ENCODE data around the gene CNNM3.
"Not testable (repeated sequence)": the region's sequence is repeated elsewhere in the genome, so short reads cannot be mapped to it uniquely, and the experiment has no call there.

Gene CNNM3

DNA sequence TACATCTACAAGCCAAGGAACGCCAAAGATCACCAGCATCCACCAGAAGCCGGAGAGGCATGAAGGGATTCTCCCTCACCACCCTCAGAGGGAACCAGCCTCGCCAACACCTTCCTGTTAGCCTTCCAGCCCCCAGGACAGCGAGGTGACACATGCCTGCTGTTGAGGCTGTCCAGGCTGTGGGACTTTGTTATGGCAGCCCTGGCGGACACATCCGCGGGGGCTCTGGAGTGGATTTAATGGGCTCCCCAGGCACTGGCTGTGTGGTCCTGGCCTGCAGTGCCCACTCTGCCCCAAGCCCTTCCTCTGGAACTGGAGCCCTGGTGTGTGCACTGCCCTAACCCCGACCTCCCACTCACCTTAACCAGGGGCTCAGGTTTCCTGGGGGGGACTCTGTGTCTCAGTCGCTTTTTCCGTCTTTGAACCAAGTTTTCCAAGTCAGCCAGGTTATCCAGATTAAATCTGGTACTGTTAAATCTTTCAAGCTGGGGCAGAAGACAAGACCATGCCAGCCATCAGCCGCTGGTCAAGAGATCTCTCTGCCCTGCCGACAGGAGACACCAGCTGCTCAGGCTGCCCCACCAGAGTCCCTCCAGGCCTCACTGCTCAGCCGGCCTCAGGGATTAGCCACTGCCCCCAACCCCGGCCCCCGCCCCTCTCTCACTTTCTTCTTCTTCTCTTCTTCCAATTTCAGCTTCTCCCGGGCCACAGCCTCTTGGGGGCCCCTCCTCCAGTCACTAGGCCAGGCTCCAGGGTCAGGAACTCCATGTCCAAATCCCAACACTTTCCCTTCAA, 25.8 kb downstream of the CNNM3 start:
- no peak for DNase-seq

DNA sequence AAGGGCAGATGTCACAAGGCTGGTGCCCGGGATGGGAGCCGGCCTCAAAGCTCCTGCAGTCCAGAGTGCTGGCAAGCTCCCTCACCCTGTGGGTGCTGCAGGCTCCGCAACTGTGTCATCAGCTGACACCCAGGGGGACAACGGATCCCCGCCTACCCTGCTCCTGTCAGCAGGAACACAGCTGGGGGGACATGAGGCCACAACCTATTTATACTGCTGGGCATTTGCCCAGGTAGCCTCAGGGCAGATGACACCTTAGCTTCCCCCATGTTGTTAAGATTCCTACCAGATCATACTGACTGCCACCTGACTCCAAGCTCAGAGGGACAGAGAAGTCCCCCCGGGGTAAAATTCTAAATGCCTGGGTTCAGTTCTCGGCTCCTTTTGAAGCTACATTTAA, 26.5 kb downstream of the CNNM3 start:
- no peak for DNase-seq

DNA sequence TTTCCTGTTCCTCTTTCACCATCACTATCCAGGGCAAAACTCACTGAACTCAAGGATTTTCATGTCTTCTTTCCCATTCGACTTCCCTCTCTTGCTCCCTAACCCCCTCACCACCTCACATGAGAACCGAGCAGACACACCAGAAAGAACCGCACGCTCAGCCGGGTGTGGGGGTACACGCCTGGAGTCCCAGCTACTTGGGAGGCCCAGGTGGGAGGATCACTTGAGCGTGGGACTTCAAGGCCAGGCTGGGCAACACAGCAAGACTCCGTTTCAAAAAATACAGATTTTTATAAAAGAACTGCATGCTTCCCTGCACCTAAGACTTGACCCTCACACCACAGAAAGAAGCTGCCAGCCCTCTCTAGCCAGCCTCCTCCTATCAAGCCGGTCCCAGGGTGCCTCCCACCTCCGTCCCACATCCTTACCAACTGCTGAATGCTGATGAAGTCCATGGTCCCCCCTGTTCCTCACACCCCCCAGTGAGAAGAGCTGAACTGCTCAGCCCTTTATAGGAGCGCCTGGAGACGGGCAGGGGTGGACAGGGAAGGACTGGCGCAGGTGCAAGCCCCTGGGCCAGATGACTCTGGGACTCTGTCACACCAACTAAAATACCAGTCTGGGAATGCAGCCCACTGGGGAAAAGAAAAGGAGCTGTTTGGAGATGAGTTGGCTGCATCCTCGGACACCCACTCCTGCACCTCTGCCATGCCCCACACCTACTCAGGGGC, 27.6 kb downstream of the CNNM3 start, which contains the start of gene ANKRD23:
TSS of gene ANKRD23 (minus strand) at position 484 of the 731 bp plus-strand sequence. CDS start at position 455, 29 bp downstream.
- DNase-seq = no peak

DNA sequence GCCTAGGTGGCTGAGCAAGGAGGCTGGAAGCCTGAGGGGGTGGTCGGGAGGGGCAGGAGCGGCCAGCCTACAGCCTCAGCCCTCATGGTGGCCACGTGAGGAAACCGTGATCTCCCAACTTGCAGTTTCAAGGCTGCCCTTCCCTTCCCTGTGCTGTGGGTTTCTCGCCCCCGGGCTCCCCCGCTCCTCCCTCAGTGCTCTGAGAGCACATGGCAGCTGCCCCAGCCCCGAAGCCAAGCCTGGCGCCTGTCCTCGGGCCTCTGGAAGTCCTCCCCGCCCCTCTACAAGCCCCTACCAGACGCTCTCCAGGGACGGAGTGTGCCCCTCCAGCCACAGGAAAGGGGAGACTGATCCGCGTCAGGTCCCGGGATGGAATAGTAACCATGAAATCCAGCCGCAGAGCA, 28.3 kb downstream of the CNNM3 start:
- no peak for DNase-seq

DNA sequence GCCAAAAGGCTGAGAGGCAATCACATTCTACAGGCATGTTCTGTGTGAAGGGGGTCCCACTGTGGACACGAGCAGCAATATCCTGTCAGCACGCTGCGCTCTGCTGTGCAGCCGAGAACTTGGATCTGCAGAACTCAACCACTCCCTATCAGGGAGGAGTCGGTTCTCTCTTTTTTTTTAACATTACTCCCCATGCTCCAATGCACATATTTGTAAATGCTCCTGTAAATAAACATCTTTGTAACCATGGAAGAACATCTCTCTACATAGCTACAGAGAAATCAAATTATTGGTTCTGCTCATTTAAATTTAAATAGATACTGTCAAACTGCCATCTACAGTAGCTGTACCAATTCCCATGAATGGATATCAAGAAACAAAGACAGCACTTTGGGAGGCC, 30.8 kb downstream of the CNNM3 start:
- no peak for DNase-seq

DNA sequence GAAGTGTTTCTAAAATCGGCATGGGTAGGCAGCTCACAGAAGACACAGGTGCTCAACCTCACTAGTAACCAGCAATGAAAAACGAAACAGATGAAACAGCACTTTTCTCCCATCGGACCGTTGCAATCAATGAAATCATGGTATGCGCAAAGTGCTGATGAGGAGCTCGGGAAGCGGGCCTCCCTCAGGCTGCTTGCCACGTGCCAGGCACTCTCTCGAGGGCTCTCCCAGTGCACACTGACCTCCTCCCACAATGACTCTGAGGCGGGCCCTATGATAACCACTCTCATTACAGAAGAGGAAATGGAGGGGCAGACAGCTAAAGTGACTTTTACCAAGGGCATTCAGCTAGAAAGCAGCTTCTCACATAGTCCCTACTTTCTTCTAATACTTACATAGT, 31.5 kb downstream of the CNNM3 start:
- no peak for DNase-seq

DNA sequence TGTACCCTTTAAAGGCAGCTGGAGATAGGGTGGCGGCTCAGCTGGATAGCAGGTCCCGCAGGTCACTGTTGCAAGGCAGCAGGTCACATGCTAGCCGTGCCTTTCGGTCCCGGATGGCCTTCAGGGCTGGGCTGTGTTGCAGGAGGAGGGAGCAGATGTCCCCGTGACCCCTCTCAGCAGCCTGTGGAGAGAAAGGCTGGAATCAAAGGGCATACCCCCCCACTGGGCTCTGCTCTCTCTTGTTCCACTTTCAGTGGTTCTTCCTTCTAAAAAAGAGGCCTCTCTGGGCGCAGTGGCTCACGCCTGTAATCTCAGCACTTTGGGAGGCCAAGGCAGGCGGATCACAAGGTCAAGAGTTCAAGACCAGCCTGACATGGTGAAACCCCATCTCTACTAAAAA, 32.2 kb downstream of the CNNM3 start:
- DNase-seq = no peak

DNA sequence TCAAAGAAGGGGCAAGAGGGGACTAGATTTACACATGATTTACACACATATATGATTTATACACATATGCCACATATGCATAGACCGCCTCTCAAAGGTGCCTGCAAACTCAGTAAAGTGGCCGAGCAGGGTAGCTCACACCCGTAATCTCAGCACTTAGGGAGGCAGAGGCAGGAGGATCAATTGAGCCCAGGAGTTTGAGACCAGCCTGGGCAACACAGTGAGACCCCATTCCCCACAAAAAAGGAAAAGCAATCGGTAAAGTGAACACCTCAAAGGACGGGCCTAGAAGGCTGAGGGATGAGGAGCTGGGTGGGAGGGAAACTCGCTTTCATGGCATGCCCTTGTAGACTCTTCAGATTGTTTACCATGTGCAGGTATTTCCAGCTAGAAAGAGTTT, 36.6 kb downstream of the CNNM3 start:
- DNase-seq = no peak

DNA sequence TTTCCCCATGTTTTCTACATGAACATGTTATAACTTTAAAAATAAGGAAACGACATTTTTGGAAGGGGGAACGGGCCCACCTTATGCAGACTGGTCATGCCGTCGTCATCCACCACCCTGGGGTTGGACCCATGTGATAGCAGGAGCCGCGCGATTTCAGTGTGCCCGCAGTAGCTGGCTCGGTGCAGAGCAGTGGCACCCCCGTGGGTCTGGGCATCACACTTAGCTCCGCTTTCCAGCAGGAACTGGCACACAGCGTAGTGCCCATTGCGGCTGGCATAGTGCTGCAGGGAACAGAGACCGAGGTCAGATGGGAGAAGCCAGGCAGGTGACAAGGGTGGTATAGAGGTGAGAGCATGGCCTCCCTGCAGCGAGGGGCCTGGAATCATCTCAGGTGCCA, 37.3 kb downstream of the CNNM3 start:
- no peak for DNase-seq

DNA sequence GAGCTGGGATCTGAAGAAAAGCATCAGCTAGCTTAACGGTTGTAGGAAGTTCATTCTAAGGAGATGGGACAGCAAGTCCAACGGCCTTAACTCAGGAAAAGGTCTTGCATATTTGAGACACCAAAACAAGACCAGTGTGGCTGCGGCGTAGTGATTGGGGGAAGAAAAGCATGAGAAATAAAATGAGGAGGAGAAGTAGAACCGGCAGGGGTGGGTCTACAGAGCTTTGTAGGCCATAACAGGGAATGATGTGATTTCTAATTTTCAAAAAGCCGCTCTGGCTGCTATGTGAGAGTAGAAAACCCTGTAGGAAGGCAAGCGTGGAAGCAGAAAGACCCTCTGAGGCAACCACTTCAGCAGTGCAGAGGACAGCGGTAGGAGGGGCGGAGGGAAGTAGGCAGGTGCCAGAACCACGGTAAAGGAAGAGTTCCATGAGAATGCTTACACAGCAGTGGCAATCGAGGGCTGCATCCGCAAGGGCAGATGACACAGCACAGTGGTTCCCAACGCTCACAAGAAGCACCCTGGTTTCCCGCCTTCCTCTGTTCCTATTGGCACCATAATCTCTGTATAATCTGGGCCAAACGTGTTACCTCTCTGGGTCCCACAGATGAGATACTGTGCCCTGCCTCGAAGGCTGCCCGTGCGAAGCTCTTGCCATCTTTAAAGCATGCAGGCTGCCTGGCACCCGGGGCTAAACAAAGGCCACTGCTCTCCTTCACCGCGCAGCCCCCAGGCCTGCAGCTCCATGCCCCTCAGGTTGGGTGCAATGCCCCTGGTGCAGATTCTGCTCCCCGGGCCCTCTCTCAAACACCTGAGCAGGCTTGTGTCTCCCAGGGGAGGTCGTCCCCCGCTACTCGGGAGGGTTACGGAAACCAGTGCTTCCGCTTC, 41.0 kb downstream of the CNNM3 start:
- no peak for DNase-seq

DNA sequence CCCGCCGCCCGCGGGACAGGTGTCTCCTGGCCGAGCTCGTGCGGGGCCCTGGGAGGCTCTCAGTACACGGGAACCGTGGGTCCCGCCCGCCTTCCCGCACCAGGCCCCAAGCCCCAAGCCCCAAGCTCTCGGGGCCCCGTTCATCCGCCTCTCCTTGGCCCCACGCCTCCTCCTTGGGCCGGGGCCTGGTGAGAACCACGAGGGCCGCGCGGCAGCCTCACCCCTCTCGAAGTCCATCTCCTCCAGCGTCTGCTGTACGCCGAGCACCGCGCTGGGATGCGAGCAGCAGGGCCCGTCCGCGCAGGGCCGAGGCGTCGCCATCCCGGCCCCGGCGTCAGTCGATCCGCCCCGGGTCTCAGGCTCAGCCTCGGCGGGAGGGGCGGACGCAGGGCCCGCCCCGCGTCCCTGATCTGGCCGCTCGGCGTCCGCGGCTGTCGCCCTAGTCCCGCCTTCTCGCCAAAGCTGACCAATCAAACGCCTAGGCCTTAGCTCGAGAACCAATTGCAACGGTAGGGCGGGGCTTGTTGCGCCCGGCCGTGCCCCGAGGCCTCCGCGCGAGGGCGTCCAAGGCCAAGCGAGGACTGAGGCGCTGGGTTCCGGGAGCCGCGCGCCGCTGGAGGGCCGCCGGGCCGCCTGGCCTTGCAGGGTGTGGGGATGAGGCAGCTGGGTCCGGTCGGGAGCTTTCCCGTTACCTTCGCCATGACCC, 41.8 kb downstream of the CNNM3 start, which contains the start of gene ANKRD39:
TSS of gene ANKRD39 (minus strand) at position 350 of the 706 bp plus-strand sequence. CDS start at position 321, 29 bp downstream.
- peak; percentile 65 for DNase-seq

DNA sequence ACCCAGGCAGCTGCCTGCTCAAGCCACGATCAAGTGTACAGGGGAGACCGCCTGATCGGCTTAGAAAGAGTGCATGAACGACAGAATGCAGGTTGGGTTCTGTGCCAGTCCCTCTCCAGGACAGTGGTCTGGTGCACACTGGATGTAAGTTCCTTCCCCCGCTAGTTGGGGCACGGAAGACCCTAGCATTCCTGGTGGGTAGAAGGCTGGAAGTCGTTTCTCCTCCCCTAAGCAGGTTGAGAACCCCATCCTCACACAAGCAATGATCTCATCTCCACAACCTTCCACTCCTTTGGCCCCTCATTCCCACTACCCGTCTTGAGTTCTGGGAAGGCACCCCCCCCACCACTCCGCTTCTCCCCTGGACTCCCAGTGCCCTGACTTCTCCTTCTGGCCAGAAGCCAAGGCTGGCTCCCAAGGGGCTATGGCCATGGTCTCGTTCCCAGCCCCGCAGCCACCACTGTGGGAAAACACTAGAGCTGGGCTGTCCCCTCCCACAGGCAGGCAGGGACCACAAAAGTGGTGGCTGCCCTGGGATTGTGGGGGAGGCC, 43.1 kb downstream of the CNNM3 start:
- no peak for DNase-seq

DNA sequence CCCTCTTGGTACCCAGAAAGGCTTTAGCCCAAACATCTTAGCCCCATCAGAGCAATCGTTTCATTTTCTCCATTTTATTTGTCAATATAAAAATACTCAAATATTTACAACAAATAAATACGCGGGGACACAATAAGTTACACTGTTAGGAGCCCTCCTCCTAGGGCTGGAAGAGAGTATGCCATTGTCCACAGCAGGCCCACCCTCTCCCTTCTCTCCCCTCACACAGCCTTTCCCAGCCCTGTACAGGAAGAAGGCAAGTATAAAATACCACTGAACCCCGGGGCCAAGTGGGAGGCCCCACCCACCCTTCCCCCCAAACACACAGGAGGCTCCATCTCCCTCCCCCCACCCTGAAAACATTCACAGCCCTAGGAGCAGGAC, 43.6 kb downstream of the CNNM3 start:
- DNase-seq = no peak

DNA sequence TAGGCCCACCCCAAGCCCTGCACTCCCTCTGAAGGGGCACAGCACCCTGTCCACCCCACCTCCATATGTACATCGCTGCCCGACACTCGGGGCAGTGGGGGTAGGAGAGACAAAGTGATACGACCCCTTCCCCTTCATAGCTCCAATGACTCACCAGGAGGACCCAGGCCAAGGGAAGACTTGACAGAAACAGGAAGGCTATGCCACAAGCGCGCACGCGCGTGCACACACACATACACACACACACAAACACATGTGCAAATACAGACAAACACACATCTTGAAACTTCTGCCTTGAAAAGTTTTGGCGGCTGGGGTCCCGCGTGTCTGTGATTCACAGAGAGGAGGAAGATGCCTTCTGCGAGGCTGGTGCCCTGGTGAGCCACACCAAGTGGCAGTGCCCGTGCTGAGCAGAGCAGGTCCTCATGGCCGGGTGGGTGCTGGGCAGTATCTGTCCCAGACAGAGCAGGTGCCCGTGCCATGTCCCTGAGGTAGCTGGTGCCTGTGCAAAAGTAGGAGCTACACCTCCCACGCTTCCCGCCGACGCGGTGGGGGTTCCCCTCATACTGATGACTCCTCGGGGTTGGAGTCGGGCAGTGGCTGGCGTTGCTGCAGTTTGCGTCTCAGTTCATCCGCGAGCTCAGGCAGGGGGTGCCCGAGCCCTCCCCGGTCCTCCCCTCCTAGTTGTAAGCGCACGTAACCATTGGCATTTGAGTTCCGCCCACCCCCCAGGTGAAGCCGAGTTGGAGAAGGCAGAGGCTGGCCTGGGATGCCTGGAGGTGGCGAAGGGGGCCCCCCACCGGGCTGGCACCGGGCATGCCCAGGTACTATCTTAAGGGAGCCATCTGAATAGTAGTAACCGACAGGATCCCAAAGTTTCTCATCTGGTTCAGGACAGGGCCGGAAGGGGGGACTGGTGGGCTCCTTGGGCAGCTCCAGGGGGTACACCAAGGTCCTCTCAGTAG, 44.3 kb downstream of the CNNM3 start:
- DNase-seq = no peak

DNA sequence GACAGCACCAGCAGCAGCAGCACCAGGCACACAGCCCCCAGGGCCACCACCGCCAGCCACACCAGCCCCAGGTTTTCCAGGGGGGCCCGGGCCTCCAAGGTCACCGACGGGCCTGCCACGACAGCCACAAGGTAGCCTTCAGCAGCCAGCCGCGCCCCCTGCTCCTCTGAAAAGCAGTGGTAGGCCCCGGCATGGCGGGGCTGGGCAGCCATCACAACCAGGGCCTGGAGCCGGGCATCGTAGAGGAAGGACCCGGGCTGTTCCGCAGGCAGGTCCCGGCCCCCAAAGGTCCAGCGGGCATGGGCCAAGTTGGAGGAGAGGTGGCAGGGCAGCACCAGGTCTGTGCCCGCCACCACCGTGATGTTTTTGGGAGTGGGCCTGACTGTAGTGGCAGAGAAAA, 45.0 kb downstream of the CNNM3 start:
- DNase-seq = no peak

DNA sequence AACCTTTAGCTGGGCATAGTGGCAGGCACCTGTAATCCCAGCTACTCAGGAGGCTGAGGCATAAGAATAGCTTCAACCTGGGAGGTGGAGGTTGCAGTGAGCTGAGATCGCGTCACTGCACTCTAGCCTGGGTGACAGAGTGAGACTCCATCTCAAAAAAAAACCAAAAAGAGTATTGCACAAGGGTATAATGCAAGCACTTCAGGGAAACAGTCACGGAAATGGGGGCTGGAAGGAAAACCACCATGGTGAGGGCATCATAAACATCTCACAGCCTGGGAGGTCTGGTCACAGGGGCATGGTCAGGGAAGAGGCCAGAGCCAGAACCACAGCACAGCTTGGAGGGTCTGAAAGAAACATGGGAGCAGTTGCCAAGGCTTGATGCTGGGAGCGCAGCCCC, 47.0 kb downstream of the CNNM3 start:
- not testable (repeated sequence) for DNase-seq

DNA sequence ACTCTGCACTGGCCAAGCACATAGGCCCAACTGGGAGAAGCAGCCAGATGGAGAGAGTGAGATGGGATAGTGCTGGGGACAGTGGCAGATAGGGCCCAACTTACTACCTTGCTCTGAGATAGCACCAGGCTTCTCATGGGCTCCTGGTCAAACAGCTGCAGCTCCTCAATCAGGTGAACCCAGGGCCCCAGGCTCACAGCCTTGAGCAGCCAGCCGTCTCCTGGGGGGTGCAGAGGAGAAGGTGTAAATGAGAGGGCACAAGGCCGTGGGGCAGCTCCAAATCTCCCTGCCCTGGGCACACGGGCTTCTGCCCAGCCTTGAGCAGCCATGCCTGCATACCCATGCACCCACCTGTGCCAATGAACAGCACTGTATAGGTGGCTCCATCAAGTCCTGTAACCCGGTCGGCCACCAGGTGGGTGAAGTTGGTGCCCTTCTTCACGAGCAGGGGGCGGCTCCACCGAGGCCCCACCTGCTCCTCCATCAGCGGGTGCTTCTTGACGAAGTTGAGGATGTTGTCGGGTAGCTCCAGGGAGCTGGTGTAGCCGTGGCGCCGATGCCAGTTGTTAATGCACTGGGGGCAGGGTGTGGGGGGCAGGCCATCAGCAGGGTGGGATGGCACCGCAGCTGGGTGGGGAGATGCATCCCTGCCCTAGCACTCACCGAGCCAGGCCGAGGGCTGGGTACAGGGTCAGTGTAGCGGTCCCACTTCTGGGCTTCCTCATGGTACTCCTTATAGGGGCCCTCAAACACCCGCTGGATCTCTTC, 47.7 kb downstream of the CNNM3 start:
- DNase-seq = no peak

DNA sequence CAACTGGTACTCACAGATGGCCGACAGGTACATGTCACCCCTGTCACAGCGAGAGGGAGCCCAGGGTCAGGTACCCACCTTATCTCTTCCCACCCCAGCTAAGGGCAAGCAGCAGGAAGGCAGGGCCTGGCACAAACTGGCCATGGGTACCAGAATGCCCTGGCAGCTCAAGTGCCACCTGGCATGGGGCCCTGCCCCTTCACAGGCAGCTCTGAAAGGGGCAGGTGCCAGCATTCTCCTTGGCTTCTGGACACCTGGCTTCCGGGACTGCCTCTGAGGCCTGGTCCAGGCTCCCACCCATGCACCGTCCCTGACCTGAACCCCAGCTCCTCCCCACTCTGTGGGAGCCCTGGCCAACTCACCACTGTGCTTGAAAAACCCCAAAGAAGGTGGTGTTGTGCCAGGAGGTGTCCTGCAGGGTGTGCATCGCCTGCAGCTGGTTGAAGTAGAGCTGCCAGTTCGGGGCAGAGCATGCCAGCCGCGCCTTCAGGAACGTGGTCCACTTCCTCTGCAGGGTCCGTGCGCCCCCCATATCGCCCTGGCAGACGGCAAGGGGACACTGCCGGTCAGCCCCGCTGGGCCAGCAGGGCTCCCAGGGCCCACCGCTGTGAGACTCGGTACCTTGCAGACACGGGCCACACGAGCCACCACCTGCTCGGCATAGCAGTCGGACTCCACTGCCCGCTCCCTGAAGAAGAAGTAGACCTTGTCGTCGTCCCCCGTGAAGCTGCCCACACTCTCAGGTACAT, 48.4 kb downstream of the CNNM3 start:
- DNase-seq = no peak

DNA sequence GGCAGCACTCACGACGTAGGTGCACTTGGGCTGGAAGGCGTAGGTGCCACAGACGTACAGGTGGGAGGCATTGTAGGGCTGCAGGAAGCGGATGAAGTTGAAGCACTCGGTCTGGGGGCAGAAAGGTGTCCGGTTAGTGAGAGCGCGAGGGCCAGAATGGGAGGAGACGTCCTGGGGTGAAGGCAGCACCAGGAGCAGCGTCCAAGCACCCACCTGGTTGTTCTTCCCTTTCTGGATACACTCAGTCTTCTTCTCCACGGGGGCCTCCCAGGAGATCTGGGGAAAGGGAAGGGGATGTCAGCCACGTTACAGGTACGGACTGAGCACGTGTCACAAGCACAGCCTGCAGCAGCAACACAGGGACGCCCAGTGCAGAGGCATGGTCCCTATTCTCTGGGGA, 49.6 kb downstream of the CNNM3 start:
- no peak for DNase-seq
